CD4-positive, alpha-beta T cell (primary cell): Measurements from ENCODE around the gene MFSD12. TPM values are rescaled to one million over a fixed set of nuclear protein-coding genes. Genes with fewer than 3 reads are reported as not detected.
A peak's percentile ranks its signal among the peaks of the same experiment; 100 is the strongest.

ENCODE experiments used
- ATAC-seq: fragments of 200-7000 bp; cut with Tn5 transposase; one replicate; pipeline ENCODE4 v1.10.0; 2022; ENCODE audit warnings: mild to moderate bottlenecking; ENCODE audit not compliant: poor library complexity
- CTCF ChIA-PET: fragments of 350-600 bp; sonication (Branson Sonifier 250); formaldehyde crosslinking; loops from one replicate; lab custom pipeline; 2021; ENCODE audit warnings: antibody characterized with exemption, inconsistent platforms; lab: Charles Lee
- POLR2A ChIA-PET: fragments of 350-600 bp; sonication (Branson Sonifier 250); formaldehyde crosslinking; loops from one replicate; lab custom pipeline; 2021; ENCODE audit warnings: antibody characterized with exemption, inconsistent platforms; lab: Charles Lee
- DNase-seq, 14 experiments: peaks; one replicate each; pipeline ENCODE4 v3.0.0-alpha.2; 2013 to 2020; ENCODE audit warnings: mixed read lengths in 2 of 14
- H3K27ac ChIP-seq, 2 donors: one replicate each; pipeline versions ENCODE4 v1.5.1 to v1.7.0; 2013; ENCODE audit warnings: low read length in 2 of 2, low read depth in 1 of 2, mild to moderate bottlenecking in 1 of 2
- H3K27me3 ChIP-seq, 2 experiments: 1 replicate in 1 of 2; 2 replicates in 1 of 2; pipeline versions ENCODE4 v1.6.1 to v1.7.0; 2013; ENCODE audit warnings: low read length in 2 of 2, control low read depth in 1 of 2, mild to moderate bottlenecking in 1 of 2, moderate library complexity in 1 of 2; ENCODE audit not compliant: insufficient read depth in 2 of 2, control insufficient read depth in 1 of 2
- H3K36me3 ChIP-seq: one replicate; pipeline ENCODE4 v1.6.1; 2013; ENCODE audit warnings: low read length, control low read depth; ENCODE audit not compliant: insufficient read depth
- H3K4me1 ChIP-seq: one replicate; pipeline ENCODE4 v1.6.1; 2013; ENCODE audit warnings: low read length, control low read depth; ENCODE audit not compliant: insufficient read depth
- H3K4me3 ChIP-seq: one replicate; pipeline ENCODE4 v1.5.1; 2013; ENCODE audit warnings: mild to moderate bottlenecking, low read length, moderate library complexity
- H3K9me3 ChIP-seq, 2 experiments: 1 replicate in 1 of 2; 2 replicates in 1 of 2; pipeline versions ENCODE4 v1.6.1 to v1.7.0; 2013; ENCODE audit warnings: low read length in 2 of 2, mild to moderate bottlenecking in 2 of 2, control low read depth in 1 of 2, moderate library complexity in 1 of 2; ENCODE audit not compliant: control insufficient read depth in 1 of 2, insufficient read depth in 1 of 2
- H3K27ac Mint-ChIP-seq: one replicate; pipeline ENCODE4 v1.8.0; 2020; ENCODE audit warnings: mixed read lengths
- H3K27me3 Mint-ChIP-seq: one replicate; pipeline ENCODE4 v1.8.0; 2021; ENCODE audit warnings: mixed read lengths
- H3K36me3 Mint-ChIP-seq: one replicate; pipeline ENCODE4 v1.8.0; 2021; ENCODE audit warnings: low read depth, mixed read lengths
- H3K4me1 Mint-ChIP-seq: one replicate; pipeline ENCODE4 v1.8.0; 2021; ENCODE audit warnings: low read depth, mixed read lengths
- H3K4me3 Mint-ChIP-seq: one replicate; pipeline ENCODE4 v1.8.0; 2020; ENCODE audit warnings: mild to moderate bottlenecking, mixed read lengths
- H3K9me3 Mint-ChIP-seq: one replicate; pipeline ENCODE4 v1.8.0; 2020; ENCODE audit warnings: mixed read lengths
- CTCF ChIP-seq: fragments of 200-600 bp; IDR thresholded peaks from one replicate; pipeline ENCODE4 v1.8.0; 2022; ENCODE audit warnings: antibody characterized with exemption, mild to moderate bottlenecking
- intact Hi-C, 2 experiments: fragments of 100-400 bp; cut with DNase I in 1 of 2; cut with micrococcal nuclease in 1 of 2; formaldehyde crosslinking; loops; one replicate each; pipeline versions ENCODE4 v1.15.1 to v1.9.0; 2023 to 2025; cut with DNase I, micrococcal nuclease
- total RNA-seq, 174 experiments: library from RNA in 2 of 174; stranded (reverse) in 2 of 174; gene quantifications; one replicate each; pipeline ENCODE4 v1.2.3 and lab custom pipeline; 2021 to 2026

MFSD12 gene
- total RNA-seq, 2 experiments from 2014 or later = 62.5 to 65.0 TPM

- no peaks in the 10 kb centered on the region for H3K27me3 Mint-ChIP-seq
- Histone ChIP-seq H3K27me3 (no peaks in the 10 kb centered on the region), H3K4me1 (peaks cover 21% of the 10 kb centered on the region), H3K36me3 (peaks cover 41% of the 10 kb centered on the region), H3K9me3 (no peaks in the 10 kb centered on the region), H3K4me3 (no peak overlapping the region), H3K27ac (no peak overlapping the region)
- peak; percentile 74 for ATAC-seq
- TF ChIP-seq CTCF = peak; percentile 94
- H3K27ac Mint-ChIP-seq = peak overlapping the region; percentile 33
- DNase-seq = peak; percentile 64 to 88 (median 77)
- peaks cover 24% of the 10 kb centered on the region for H3K36me3 Mint-ChIP-seq
- intact Hi-C loops = loop anchor here (1.0 to 5.0 kb wide), 6 partner anchors 38 to 162 kb away; partner anchors contain the start of genes FZR1 (in 1 of the 2), GIPC3 (in 1 of the 2) and TBXA2R (in 1 of the 2)
- H3K9me3 Mint-ChIP-seq = no peaks in the 10 kb centered on the region
- no peak overlapping the region for H3K4me3 Mint-ChIP-seq
- ChIA-PET CTCF (interaction anchor here (0.6 to 1.9 kb wide), 13 partner anchors 9 to 172 kb away, joined by 3 to 33 read pairs (median 4); partner anchors contain the start of genes GIPC3 and MFSD12), POLR2A (interaction anchor here (0.9 to 3.7 kb wide), 4 partner anchors 9 to 44 kb away, joined by 3 to 21 read pairs (median 12); partner anchors contain the start of genes DOHH, HMG20B and MFSD12)
- H3K4me1 Mint-ChIP-seq = peaks cover 11% of the 10 kb centered on the region
Measured at GRCh38 chr19:3544742-3545668, 12.4 kb downstream of the MFSD12 start.

GRCh38 chr19:3544058-3544376, 13.4 kb downstream of the MFSD12 start:
- no peak overlapping the region for H3K4me3 ChIP-seq
- H3K4me1 ChIP-seq = peaks cover 21% of the 10 kb centered on the region
- H3K9me3 ChIP-seq = peaks cover 0 to 6% of the 10 kb centered on the region in 2 experiments
- intact Hi-C loops = loop anchor here (2.0 kb wide), 2 partner anchors 75 to 163 kb away; no protein-coding TSS in a partner anchor
- no peak for TF ChIP-seq CTCF
- POLR2A ChIA-PET = interaction anchor here (2.7 to 3.7 kb wide), 2 partner anchors 10 to 13 kb away, joined by 19 to 21 read pairs; partner anchors contain the start of gene MFSD12
- Mint-ChIP-seq H3K4me1 (peaks cover 11% of the 10 kb centered on the region), H3K27ac (no peak overlapping the region), H3K9me3 (no peaks in the 10 kb centered on the region), H3K4me3 (no peak overlapping the region), H3K36me3 (peaks cover 29% of the 10 kb centered on the region), H3K27me3 (no peaks in the 10 kb centered on the region)
- DNase-seq = peak in 1 of 14 experiments; percentile 32
- CTCF ChIA-PET = interaction anchor here (1.1 kb wide), 1 partner anchor 30 kb away, joined by 3 read pairs; no protein-coding TSS in a partner anchor
- peaks cover 41% of the 10 kb centered on the region for H3K36me3 ChIP-seq
- no peaks in the 10 kb centered on the region for H3K27me3 ChIP-seq
- H3K27ac ChIP-seq = no peak overlapping the region
- ATAC-seq = no peak

GRCh38 chr19:3543150-3544057, 14.0 kb downstream of the MFSD12 start:
- Mint-ChIP-seq H3K4me1 (peaks cover 11% of the 10 kb centered on the region), H3K27ac (no peak overlapping the region), H3K9me3 (no peaks in the 10 kb centered on the region), H3K4me3 (no peak overlapping the region), H3K27me3 (no peaks in the 10 kb centered on the region), H3K36me3 (peaks cover 26% of the 10 kb centered on the region)
- peaks cover 36% of the 10 kb centered on the region for H3K36me3 ChIP-seq
- peaks cover 0 to 10% of the 10 kb centered on the region in 2 experiments for H3K9me3 ChIP-seq
- intact Hi-C loops = loop anchor here (2.0 kb wide), 2 partner anchors 75 to 163 kb away; no protein-coding TSS in a partner anchor
- no peak overlapping the region for H3K27ac ChIP-seq
- no peaks in the 10 kb centered on the region for H3K27me3 ChIP-seq
- H3K4me3 ChIP-seq = no peak overlapping the region
- POLR2A ChIA-PET = interaction anchor here (2.7 kb wide), 1 partner anchor 11 kb away, joined by 19 read pairs; no protein-coding TSS in a partner anchor
- CTCF ChIA-PET = no interaction called here
- DNase-seq (peak in 1 of 14 experiments; percentile 39), ATAC-seq (no peak)
- no peak for TF ChIP-seq CTCF
- H3K4me1 ChIP-seq = peaks cover 18% of the 10 kb centered on the region
